Medulla oblongata (tissue), 1 donor: ENCODE data around the gene BMAL1.
A peak's percentile ranks its signal among the peaks of the same experiment; 100 is the strongest.

Experiments
- DNase-seq: peaks from one replicate; pipeline ENCODE4 v3.0.0-alpha.2; 2015; ENCODE audit errors: extremely low spot score

BMAL1 gene

DNA sequence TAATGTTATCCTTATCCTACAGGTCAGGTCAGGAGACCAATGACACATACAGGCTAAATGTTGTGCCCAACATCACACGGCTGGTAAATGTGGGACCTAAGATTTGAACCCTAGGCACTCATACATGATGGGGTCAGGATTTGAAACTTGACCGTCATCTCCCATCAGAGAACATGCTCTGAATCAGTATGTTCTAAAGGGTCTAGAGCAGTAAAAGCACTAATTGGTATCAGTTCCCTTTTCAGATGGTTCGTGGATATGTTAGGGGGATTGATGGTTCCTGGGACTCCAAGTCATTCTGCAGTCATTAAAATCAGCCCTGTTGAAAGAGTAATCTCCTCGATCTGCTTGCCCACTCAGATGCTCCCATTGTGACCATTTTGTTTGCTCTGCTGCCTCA, 65.5 kb downstream of the BMAL1 start:
- no peak for DNase-seq

GRCh38 chr11:13343931-13344717, 66.5 kb downstream of the BMAL1 start:
- peak; percentile 86 for DNase-seq

GRCh38 chr11:13344818-13345217, 67.2 kb downstream of the BMAL1 start:
- DNase-seq: no peak

GRCh38 chr11:13346470-13346869, 68.9 kb downstream of the BMAL1 start:
- DNase-seq: no peak

DNA sequence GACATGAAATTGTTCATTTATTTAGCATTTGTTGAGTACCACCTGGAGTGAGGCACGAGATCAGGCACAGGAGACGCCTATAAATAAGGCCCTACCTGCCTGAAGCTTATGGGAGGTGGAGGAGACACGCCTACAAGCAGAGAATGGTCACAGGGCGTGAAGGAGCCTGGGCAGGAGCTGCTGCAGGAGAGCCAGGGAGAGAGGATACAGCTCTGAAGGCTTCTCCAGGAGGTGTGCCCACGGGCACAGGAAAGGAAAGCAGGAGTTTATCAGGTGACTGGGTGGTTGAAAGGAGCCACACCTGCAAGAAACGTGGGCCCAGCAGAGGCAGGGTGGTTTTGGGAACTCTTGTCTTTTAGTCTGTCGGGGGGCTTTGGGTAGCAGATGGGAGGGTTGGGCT, 70.3 kb downstream of the BMAL1 start:
- DNase-seq: no peak

- DNase-seq: no peak
Observed at GRCh38 chr11:13348305-13348704, 70.7 kb downstream of the BMAL1 start.

DNA sequence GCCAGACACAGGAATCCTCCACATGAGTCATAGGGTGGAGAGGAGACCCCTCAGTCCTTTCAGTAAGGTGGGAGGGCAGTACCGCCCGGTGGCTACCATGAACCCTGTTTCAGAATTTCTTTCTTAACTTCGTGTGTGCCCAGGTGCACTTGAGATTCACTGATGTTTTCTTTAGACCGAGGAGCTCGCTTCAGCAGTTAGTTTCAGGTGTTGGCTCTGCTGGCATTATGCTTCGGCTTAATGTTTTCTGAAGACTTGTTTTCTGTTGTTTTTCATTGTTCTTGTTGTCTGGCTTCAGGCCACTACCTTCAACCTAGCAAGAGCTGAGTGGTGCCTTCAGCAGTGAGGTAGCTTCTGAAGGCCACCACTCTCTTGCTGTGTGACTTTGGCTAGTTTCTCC, 71.5 kb downstream of the BMAL1 start:
- DNase-seq: no peak

DNA sequence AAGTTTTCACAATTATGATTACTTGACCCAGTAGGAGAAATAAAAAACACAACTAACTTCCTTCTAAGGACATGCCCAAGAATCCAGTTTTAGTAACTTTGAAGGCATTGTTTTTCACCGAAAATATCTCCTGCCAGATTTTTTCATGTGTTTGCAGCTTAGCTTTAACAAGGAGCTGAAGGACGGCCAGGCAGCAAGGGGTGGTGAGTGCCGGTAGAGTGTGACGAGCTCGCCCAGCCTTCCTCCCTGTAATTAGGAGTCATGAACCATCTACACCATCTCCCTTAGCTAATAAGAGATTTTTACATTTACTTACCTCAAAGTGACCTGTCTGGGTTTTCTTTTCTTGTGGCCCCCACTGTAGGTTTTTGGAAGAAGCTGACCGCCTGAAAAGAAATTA, 72.0 kb downstream of the BMAL1 start:
- no peak for DNase-seq

GRCh38 chr11:13352711-13353110, 75.1 kb downstream of the BMAL1 start:
- no peak for DNase-seq

DNA sequence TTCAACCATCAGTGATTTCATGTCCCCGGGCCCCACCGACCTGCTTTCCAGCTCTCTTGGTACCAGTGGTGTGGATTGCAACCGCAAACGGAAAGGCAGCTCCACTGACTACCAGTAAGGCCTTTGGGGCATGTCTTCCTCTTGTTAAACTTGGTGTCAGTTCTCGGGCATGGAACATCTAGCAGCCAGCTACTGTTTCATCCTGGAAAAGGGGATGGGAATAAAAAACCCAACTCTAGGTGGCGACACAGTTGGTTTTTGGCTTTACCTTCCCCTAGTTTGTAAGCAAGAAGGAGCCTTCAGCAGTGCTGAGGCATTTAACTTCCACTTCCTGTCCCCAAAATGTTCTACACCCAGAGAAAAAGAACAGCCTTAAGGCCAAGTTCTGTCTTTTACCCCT, 76.7 kb downstream of the BMAL1 start:
- DNase-seq: no peak

GRCh38 chr11:13355191-13355590, 77.6 kb downstream of the BMAL1 start:
- DNase-seq: no peak

GRCh38 chr11:13357232-13357631, 79.6 kb downstream of the BMAL1 start:
- no peak for DNase-seq

DNA sequence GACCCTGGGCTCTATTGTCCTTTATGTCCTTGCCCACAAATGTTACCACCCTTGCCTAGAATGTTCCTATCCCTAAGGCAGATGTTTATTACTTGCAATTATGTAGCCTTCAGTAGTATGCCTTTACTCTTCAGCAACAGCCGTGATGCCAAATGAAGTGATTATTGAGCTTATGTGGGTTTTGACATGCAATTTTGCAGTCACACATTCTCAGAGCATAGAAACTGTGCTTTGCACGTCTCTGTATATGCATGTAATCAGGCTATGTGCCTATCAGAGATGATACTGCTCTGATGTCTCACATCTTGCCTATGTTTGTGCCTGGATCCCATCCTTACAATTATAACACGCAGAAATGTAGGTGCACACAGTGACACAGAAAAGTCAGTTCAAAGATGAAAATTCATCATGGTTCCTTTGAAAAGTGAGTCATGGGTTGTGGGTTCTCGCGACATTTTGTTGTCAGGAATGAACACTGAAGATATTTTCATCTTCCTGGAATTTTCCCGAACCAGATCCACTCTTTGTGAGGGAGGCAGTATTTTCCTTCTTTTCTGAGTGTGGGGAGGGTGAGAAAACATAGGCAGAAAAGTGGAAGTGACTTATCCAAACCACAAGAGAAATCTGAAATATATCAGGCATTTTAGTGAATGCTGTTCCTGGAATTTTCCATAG, 81.1 kb downstream of the BMAL1 start:
- no peak for DNase-seq

DNA sequence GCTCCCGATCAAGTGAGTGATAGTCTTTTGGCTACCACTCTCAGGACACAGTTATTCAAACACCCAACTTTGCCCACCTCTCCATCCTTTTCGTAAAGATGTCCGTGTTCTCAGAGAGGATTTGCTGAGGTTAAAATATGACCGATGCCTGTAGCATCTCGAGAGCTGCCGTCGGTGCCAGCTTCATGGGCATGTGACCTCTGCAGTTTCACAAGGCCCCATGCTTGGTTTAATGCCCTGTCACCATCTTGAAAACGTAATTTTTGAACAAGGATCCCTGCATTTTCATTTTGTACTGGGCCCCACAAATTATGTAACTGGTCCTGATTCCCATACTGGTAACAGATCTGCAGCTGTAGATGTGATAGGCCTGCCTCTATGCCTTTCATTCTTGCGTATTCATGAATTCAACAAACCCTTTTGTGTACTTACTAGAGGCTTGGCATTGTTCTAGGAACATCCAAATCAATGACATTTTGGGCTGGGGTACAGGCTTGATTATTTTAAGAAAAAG, 85.1 kb downstream of the BMAL1 start:
- peak; percentile 20 for DNase-seq

DNA sequence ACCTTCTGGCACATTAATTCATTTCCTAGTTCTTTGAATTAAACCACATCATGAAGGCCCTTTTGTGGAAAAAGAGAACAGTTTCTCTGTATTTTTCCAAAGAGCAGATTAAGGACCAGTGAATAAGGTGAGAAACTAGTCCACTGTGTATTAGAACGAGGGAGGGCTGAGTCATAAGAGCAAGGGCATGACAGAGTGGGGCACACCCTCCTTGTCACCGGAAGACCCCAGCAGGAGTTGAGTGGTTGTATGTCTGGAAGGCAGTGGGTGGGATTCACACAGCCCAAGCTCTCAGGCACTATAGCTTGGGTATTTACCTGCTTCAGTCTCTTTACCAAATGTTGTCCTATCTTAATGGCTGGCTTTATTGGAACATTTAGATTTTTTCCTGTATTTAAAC, 86.8 kb downstream of the BMAL1 start:
- DNase-seq: no peak

DNA sequence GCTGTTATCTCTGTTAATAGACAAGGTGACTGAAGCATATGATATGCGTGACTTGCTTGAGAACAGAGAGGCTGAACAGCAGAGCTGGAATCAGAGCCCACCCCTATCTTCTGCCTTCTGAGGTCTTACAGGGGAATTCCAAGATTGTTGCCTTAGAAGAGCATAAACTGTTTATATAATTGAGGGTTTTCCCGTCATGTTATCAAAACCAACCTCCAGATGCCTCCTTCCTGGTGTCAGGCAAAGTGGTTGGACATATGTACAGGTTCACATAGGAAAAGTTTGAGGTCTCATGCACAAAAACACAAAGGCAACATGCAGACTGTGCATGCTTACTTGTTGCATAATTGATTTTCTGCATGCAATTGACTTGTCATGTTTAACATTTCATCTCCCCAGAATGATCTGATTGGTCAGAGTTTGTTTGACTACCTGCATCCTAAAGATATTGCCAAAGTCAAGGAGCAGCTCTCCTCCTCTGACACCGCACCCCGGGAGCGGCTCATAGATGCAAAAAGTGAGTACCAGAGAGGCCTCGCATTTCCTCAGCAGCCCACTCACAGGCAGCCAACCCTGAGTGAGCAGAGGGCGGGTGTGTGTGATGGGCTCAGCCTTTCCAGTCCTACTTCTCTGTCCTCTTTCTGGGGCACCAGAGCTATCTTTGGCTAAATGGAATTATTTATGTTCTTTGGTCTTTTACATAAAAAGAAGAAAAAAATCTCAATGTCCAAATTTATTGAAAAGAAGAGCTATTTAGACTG, 88.9 kb downstream of the BMAL1 start:
- no peak for DNase-seq

DNA sequence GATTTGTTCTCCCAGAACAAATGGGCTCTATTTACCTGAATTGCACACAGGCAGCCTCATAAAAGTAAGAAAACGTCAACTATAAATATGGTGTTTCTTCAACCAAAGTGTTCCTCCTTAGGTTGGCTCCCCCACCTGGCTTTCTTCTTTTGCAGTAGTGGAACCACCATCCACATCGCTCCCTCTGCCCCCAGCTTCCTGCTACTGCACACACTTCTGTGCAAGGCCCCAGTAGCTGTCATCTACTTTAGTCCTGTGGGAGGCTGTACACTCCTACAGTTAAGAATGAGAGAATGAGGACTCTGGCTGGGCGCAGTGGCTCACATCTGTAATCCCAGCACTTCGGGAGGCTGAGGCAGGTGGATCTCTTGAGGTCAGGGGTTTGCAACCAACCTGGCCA, 89.5 kb downstream of the BMAL1 start:
- no peak for DNase-seq

DNA sequence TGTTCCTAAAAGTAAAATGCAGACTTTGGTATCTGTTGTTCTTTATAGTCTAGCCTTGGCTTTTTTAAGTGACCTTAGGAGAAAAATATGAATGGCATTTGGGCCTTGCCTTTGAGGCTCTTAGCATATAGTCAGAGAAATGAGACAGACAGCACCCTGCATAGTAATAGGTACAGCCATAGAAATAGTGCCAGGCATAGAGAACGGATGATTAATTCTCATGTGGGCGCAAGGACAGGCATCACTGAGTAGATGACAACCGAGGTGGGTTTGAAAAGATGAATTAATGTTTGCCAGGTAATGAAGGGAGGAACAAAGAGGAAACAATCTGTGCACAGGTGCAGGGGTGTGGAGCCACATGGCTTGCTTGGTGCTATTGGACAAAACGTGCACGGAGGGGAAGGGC, 90.5 kb downstream of the BMAL1 start:
- DNase-seq: no peak

- DNase-seq: no peak
Observed at GRCh38 chr11:13373216-13373615, 95.6 kb downstream of the BMAL1 start.

DNA sequence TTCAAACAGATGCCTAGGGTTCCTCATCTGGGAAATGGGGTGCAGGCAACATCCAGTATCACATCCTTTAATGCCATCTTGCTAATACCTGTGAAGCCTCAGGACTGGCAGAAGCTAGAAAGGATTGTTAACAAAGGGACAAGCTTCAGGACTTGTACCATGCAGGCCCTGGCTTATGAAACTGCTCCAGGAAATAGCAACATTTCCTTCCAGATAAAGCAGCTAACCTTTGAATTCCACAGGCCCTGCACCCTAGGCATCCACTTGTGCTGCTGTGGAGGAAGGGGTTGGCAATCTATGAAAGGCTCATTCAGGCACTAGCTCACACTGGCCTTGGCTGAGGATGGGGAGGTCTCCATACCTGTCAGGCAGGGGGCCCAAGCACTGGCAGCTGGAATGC, 98.2 kb downstream of the BMAL1 start:
- no peak for DNase-seq

DNA sequence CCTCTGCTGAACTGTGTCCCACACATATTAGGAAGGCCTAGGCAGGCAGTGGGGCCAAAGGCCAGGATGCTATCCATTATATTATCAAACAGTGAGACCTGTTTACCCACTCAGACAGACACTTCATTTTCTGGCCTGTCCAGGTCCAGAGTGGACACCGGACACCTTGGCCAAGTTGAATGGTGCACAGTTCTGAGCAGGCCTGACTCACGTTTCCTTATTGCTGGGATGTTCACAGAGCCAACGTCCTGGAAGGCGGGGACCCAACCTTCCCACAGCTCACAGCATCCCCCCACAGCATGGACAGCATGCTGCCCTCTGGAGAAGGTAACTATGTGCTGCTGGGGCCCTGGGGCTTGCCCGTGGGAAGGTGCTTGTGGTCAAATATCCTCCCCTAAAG, 98.8 kb downstream of the BMAL1 start:
- no peak for DNase-seq

- no peak for DNase-seq
Observed at GRCh38 chr11:13376838-13377237, 99.2 kb downstream of the BMAL1 start.

DNA sequence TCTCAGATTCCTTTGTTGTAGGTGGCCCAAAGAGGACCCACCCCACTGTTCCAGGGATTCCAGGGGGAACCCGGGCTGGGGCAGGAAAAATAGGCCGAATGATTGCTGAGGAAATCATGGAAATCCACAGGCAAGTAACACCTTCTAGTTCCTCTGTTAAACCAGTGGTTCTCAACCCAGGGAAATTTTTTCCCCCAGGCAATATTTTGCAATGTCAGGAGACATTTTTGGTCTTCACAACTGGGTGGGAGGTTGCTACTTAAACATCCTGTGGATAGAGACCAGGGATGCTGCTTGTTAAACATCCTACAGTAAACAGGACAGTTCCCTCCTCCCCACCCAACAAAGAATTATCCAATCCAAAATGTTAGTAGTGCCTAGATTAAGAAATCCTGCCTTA, 100.7 kb downstream of the BMAL1 start:
- DNase-seq: no peak
